ENCODE results near the gene CDK14. TPM values are rescaled to one million over a fixed set of nuclear protein-coding genes. Genes with fewer than 3 reads are reported as not detected.
A peak's percentile ranks its signal among the peaks of the same experiment; 100 is the strongest.

CDK14 gene
- total RNA-seq, result 11.1 TPM

DNA sequence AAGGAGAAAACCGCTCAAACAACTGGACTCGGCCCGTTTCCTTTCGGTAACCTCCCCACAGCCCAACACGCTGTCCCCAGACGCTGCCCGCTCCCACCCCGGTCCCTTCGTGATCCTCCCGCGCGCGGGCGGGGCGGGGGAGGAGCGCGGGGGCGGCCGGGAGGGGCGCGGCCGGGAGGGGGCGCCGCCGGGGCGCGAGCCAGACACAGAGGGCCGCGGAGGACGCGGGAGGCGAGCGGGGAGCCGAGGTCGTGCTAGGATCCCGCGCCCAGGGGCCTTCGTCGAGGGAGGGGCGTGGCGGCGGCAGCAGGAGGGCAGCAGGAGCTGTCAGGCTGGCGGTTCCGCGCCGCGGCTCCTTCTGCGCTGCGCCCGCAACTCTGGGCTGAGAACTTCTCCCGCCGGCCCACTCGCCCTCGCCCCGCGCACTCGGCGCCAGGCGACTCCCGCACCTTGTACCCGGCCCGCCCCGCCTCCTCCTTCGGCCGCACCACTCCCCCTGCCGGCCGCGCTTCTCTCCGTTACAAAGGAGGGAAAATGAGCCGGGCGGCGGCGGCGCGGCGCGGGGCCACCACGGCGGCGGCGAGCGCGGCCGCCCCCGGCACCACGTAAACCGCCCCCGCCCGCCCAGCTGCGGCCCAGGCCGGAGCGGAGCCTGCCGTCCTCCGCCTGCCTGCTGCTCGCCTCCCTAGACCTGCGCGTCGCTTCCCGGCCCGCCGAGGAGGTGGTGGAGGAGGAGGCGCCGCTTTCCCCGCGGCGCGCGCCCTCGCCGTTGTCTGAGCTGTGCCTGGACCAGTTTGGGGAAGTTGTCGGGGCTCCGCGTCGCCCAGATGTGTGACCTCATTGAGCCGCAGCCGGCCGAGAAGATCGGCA, at the start of gene CDK14:
Gene CDK14, plus strand, starts transcription at position 521 of the 870 bp plus-strand sequence. Its CDS starts 307 bp downstream, at position 828.
- H3K9me3 ChIP-seq (ENCODE audit: low read depth, low read length), result no peaks in the 10 kb centered on the region
- peaks cover 4% of the 10 kb centered on the region for H3K27me3 ChIP-seq (ENCODE audit: insufficient read depth, low read length)
- peaks cover 36% of the 10 kb centered on the region for H3K4me1 ChIP-seq (ENCODE audit: insufficient read depth, low read length)
- H3K4me3 ChIP-seq (ENCODE audit: low read length), result peak within 1 kb of the TSS; percentile 57

DNA sequence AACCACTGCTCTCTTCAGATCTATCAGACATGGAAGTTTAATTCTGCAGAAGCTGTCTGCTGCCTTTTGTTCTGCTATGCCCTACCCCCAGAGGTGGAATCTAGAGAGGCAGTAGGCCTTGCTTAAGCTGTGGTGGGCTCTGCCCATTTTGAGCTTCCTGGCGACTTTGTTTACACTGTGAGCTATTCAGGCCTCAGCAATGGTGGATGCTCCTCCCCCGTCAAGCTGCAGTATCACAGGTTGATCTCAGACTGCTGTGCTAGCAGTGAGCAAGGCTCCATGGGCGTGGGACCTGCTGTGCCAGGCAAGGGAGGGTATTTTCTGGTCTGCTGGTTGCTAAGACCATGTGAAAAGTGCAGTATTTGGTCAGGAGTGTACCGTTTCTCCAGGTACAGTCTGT, 45.1 kb upstream of the CDK14 start:
- no peaks in the 10 kb centered on the region for H3K9me3 ChIP-seq (ENCODE audit: low read depth, low read length)
- no peaks in the 10 kb centered on the region for H3K4me1 ChIP-seq (ENCODE audit: insufficient read depth, low read length)
- H3K4me3 ChIP-seq (ENCODE audit: low read length), result no peak overlapping the region
- H3K27me3 ChIP-seq (ENCODE audit: insufficient read depth, low read length), result no peaks in the 10 kb centered on the region

DNA sequence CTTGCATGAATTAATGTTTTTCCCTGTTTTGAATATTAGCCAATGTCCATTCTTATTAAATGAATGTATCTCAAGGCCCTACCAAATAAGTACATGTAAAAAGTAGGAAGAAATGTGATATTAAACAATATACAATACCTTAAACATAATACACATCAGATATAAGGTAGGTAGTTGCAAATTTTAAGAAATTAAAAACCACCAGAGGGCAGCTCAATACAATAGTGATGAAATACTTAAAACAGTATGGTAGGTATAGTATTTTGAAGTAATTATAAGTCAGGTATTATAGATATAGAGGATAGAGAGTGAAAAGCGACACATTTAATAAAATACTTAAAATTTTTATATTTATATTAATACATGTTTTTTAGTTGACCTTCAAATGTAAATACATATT, 43.6 kb upstream of the CDK14 start:
- no peaks in the 10 kb centered on the region for H3K4me1 ChIP-seq (ENCODE audit: insufficient read depth, low read length)
- H3K4me3 ChIP-seq (ENCODE audit: low read length), result no peak overlapping the region
- H3K27me3 ChIP-seq (ENCODE audit: insufficient read depth, low read length), result no peaks in the 10 kb centered on the region
- H3K9me3 ChIP-seq (ENCODE audit: low read depth, low read length), result no peaks in the 10 kb centered on the region

DNA sequence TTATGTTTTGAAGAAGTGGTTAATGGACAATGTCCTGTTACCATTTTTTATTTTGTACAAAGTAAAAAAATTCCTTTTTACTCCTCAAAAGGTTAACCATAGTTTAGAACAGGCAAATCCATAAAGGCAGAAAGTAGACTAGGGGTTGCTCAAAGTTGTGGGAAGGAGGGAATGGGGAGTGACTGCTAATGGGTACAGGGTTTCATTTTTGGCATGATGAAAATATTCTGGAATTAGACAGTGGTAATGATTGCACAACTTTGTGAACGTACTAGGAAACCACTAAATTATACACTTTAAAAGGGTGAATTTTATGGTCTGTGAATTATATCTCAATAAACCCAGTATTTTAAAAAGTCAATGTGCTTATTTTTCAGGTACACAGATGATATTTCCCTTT, 35.4 kb upstream of the CDK14 start:
- no peaks in the 10 kb centered on the region for H3K9me3 ChIP-seq (ENCODE audit: low read depth, low read length)
- no peaks in the 10 kb centered on the region for H3K27me3 ChIP-seq (ENCODE audit: insufficient read depth, low read length)
- no peaks in the 10 kb centered on the region for H3K4me1 ChIP-seq (ENCODE audit: insufficient read depth, low read length)
- H3K4me3 ChIP-seq (ENCODE audit: low read length), result no peak overlapping the region

DNA sequence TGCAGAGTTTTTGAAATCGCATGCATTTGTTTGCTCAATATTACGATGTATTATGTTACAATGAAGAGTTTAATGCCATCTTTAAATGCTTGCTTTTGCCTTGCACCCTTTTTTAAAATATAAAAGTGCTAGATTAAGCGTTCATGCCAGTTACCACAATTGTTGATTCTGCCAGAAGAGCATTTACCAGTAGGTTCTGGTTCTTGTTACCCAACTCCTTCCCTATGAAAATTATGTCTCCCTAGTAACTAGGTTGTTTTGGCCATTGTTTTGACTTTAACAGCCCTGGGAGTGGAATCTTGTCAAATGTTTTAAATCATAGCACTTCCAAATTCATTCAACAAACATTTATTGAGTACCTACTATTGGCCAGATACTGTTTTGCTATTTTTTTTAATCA, 32.8 kb upstream of the CDK14 start:
- H3K9me3 ChIP-seq (ENCODE audit: low read depth, low read length), result no peaks in the 10 kb centered on the region

DNA sequence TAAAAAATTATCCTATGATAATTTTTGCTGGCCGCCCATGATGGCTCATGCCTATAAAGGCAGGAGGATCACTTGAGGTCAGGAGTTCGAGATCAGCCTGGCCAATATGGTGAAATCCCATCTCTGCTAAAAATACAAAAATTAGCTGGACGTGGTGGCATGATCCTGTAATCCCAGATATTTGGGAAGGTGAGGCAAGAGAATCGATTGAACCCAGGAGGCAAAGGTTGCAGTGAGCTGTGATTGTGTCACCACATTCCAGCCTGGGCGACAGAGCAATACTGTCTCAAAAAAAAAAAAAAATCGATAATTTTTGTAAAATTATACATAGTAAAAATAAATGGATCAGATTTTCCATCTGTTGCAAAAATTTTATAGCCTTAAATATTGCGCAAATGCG, 31.7 kb upstream of the CDK14 start:
- no peaks in the 10 kb centered on the region for H3K9me3 ChIP-seq (ENCODE audit: low read depth, low read length)
- no peaks in the 10 kb centered on the region for H3K27me3 ChIP-seq (ENCODE audit: insufficient read depth, low read length)
- H3K4me1 ChIP-seq (ENCODE audit: insufficient read depth, low read length), result peaks cover 14% of the 10 kb centered on the region
- H3K4me3 ChIP-seq (ENCODE audit: low read length), result no peak overlapping the region

More for the DNA sequence above, 32.8 kb upstream of the CDK14 start:
- H3K4me3 ChIP-seq (ENCODE audit: low read length), result no peak overlapping the region
- H3K27me3 ChIP-seq (ENCODE audit: insufficient read depth, low read length), result no peaks in the 10 kb centered on the region
- peaks cover 9% of the 10 kb centered on the region for H3K4me1 ChIP-seq (ENCODE audit: insufficient read depth, low read length)

DNA sequence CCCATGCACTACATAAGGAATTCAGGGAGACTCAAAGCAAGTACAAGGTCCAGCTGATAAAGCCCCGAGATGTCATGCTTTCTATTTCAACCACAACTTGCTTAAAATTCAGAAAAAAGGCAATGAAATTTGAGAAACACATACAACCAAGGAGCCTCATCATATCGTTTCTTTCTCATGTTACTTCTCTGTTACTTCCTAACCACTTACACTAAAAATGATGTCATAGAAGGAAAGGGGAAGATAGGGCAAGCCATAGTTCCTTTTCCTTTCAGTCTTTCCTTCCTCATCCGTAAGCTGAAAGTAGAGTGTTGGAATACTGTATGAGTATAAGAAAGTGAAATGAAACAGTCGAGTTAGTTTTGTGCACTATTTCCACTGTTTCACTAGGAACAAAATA, 27.9 kb upstream of the CDK14 start:
- H3K9me3 ChIP-seq (ENCODE audit: low read depth, low read length), result no peaks in the 10 kb centered on the region
- H3K4me3 ChIP-seq (ENCODE audit: low read length), result no peak overlapping the region
- H3K4me1 ChIP-seq (ENCODE audit: insufficient read depth, low read length), result peaks cover 14% of the 10 kb centered on the region

DNA sequence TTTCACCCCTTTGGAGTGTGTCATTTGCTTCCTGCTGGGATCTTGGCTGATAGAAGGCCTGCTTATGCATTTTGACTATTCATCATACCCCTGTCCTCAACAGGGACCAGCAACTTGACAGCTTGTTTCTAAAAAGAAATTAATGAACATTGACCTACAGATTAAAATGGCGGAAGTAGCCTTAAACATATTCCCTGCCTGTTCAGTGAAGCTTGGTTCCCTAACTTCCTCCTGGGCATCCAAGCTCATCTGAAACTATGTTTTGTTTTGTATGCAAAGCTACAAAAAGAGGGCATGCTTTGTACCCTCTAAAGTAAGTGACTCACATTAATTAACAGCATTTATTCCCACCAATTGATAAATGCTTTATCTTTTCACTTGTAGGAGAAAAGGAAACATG, 26.8 kb upstream of the CDK14 start:
- Histone ChIP-seq H3K4me3 (ENCODE audit: low read length) (no peak overlapping the region), H3K27me3 (ENCODE audit: insufficient read depth, low read length) (no peaks in the 10 kb centered on the region), H3K4me1 (ENCODE audit: insufficient read depth, low read length) (peaks cover 14% of the 10 kb centered on the region), H3K9me3 (ENCODE audit: low read depth, low read length) (no peaks in the 10 kb centered on the region)

More for the DNA sequence above, 27.9 kb upstream of the CDK14 start:
- H3K27me3 ChIP-seq (ENCODE audit: insufficient read depth, low read length), result no peaks in the 10 kb centered on the region

DNA sequence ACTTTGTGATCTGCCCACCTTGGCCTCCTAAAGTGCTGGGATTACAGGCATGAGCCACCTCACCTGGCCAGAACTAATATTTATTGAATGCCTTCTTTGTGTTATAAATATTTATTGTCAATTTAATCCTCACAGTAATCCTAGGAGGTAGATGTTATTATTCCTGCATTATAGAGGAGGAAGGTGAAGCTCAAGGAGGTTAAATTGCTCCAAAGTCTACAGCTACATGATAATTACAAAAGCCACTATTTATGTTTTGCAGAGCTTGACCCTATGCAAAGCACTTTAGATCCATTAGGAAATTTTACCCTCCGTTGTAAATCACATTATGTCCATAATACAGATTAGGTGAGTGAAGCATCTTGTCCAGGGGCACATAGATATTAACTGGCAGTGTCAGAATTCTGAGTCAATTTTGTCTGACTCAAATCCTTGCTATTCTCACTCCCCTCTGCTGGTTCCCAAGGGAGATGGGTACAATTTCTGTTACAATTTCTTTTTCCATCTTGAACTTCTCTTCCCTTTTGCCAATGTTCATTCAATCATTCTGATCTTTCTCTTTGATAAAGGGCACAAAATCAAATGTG, 25.7 kb upstream of the CDK14 start:
- no peaks in the 10 kb centered on the region for H3K27me3 ChIP-seq (ENCODE audit: insufficient read depth, low read length)
- H3K9me3 ChIP-seq (ENCODE audit: low read depth, low read length), result no peaks in the 10 kb centered on the region
- H3K4me1 ChIP-seq (ENCODE audit: insufficient read depth, low read length), result peaks cover 14% of the 10 kb centered on the region
- H3K4me3 ChIP-seq (ENCODE audit: low read length), result no peak overlapping the region

DNA sequence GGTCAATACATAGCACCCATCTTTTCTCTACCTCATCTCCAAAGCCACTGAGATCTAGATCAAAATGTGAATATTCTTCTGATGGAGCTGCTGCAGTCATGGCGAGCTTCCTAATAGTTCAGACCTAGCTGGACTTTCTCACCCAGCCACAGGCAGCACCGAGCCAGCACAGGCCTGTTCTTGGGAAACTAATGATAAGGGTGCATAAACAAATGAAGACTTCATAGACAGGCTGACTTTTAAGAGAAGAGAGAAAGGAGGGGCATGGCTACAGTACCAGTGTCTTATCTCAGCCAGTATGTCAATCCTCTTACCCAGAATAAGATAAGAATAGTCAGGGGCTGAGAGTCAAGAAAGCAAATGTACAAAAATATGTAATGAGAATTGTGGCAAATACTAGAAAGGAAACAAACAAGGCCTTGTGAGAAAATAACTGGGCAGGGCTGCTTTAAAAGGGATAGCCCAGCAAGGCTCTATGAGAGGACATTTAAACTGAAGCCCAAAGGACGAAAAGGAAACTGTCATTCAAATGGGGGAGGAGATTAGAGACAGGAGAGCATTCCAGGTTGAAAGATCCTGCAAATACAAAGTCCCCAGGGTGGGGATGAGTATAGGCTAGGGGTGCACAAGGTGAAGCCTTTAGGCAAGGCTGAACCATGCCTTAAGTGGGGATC, 21.8 kb upstream of the CDK14 start:
- H3K4me3 ChIP-seq (ENCODE audit: low read length), result no peak overlapping the region
- H3K9me3 ChIP-seq (ENCODE audit: low read depth, low read length), result no peaks in the 10 kb centered on the region
- H3K27me3 ChIP-seq (ENCODE audit: insufficient read depth, low read length), result no peaks in the 10 kb centered on the region
- H3K4me1 ChIP-seq (ENCODE audit: insufficient read depth, low read length), result peaks cover 4% of the 10 kb centered on the region

DNA sequence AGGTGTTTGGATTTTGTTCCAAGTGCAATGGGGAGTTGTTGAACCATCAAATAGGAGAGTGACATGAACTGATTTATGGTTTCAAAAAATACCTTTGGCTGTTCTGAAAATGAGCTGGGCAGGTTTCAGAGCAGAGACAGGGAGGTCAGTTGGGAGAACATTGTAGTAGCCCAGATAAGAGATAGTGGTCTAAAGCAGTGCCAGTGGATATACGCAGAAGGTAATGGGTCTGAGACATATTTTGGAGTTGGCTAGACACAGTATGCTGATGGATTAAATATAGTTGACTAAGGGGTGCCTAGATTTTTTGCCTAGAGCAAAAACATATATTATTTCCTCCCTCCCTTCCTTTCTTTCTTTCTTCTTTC, 21.3 kb upstream of the CDK14 start:
- peaks cover 8% of the 10 kb centered on the region for H3K4me1 ChIP-seq (ENCODE audit: insufficient read depth, low read length)
- no peaks in the 10 kb centered on the region for H3K27me3 ChIP-seq (ENCODE audit: insufficient read depth, low read length)
- no peak overlapping the region for H3K4me3 ChIP-seq (ENCODE audit: low read length)
- no peaks in the 10 kb centered on the region for H3K9me3 ChIP-seq (ENCODE audit: low read depth, low read length)

DNA sequence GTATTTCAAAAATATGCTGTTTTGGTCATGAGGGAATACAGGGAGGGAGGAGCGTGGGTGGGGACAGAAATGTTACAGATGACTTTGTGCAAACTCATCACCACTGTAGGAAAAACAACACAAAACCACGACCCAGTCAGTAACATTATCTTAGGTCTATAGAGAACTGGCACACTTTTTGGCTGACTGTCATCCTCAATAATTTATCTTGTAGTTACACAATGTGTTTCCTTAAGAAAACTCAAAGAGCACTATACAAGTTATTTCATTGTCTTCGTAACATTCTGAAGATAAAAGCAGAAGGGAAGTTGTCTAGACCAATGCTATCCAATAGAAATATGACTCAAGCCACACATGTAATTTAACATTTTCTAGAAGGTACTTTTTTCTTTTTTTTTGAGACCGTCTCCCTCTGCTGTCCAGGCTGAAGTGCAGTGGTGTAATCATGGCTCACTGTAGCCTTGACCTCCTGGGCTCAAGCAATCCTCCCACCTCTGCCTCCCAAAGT, 16.9 kb upstream of the CDK14 start:
- Histone ChIP-seq H3K9me3 (ENCODE audit: low read depth, low read length) (no peaks in the 10 kb centered on the region), H3K4me1 (ENCODE audit: insufficient read depth, low read length) (peaks cover 21% of the 10 kb centered on the region), H3K4me3 (ENCODE audit: low read length) (no peak overlapping the region), H3K27me3 (ENCODE audit: insufficient read depth, low read length) (no peaks in the 10 kb centered on the region)

DNA sequence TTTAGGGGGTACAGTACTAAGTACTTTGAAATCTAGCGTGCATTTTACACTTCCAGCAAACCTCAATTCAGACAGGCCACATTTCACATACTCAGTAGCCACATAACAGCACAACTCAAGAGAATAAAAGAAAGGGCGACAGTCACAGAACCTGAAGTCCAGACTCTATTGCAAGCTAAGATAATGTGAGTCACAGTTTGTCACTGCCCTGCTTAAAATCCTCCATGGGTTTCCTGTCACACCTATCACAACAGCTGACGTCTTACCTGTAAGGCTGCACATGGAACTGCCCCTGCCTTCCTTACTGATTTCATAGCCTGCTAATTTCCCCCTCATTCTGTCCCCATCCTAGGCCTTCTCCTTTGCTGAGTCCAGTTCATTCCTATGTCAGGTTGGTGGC, 16.1 kb upstream of the CDK14 start:
- H3K27me3 ChIP-seq (ENCODE audit: insufficient read depth, low read length), result no peaks in the 10 kb centered on the region
- H3K4me3 ChIP-seq (ENCODE audit: low read length), result no peak overlapping the region
- H3K4me1 ChIP-seq (ENCODE audit: insufficient read depth, low read length), result peaks cover 21% of the 10 kb centered on the region
- H3K9me3 ChIP-seq (ENCODE audit: low read depth, low read length), result no peaks in the 10 kb centered on the region

DNA sequence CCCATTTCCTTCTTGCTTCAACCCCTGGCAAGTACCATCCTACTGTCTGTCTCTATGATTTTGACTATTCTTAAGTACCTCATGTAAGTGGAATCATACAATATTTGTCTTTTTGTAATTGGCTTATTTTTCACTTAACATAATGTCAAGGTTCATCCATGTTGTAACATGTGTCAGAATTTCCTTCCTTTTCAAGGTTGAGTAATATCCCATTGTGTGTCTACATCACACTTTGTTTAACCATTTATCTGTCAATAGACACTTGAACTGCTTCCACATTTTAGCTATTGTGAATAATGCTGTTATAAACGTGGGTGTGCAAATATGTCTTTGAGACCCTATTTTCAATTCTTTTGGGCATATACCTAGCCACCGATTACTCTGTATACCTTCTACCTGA, 14.0 kb upstream of the CDK14 start:
- Histone ChIP-seq H3K4me1 (ENCODE audit: insufficient read depth, low read length) (peaks cover 21% of the 10 kb centered on the region), H3K27me3 (ENCODE audit: insufficient read depth, low read length) (no peaks in the 10 kb centered on the region), H3K9me3 (ENCODE audit: low read depth, low read length) (no peaks in the 10 kb centered on the region), H3K4me3 (ENCODE audit: low read length) (no peak overlapping the region)

DNA sequence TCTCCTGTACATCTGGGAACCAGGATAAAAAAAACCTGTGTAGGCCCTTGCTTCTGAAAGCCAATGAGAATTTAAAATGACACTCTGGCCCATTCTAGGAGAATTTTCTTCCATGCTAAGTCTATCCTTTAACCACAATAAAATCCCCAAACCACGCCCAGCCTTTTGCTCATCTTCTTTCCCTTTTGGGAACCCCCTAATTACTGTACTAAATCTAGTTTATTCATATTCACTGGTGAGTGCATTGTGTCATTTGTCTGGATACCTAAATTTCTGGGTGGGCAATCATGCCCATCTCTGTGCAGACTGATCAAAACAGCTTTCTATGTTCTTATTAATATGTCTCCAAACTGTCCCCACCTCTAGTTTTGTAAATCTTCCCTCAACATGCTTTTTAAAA, 11.7 kb upstream of the CDK14 start:
- H3K4me1 ChIP-seq (ENCODE audit: insufficient read depth, low read length), result peaks cover 17% of the 10 kb centered on the region

More for the DNA sequence above, 11.7 kb upstream of the CDK14 start:
- Histone ChIP-seq H3K9me3 (ENCODE audit: low read depth, low read length) (no peaks in the 10 kb centered on the region), H3K27me3 (ENCODE audit: insufficient read depth, low read length) (peaks cover 4% of the 10 kb centered on the region), H3K4me3 (ENCODE audit: low read length) (no peak overlapping the region)

Measured in mononuclear cell (primary cell).